IMR-90 (cell line): Measurements from ENCODE around the gene ARNT2. TPM values are rescaled to one million over a fixed set of nuclear protein-coding genes. Genes with fewer than 3 reads are reported as not detected.
A peak's percentile ranks its signal among the peaks of the same experiment; 100 is the strongest.

Experiments
- ATAC-seq: fragments of 200-7000 bp; cut with Tn5 transposase; 2 replicates; pipeline ENCODE4 v1.9.1; 2020; ENCODE audit warnings: low read depth, mild to moderate bottlenecking, moderate library complexity
- BruUV-seq: library from RNA; stranded (reverse); fragments of 400-500 nt; replicated peaks from 2 replicates; lab custom pipeline; 2021; lab: Mats Ljungman, UMichigan
- CTCF ChIA-PET: fragments of 300-600 bp; formaldehyde crosslinking; extraction: SDS; loops from one replicate; lab custom pipeline; 2021; ENCODE audit warnings: antibody characterized with exemption; lab: Yijun Ruan, JAX
- POLR2A ChIA-PET: fragments of 300-600 bp; sonication (Branson Sonifier 250); formaldehyde crosslinking; loops from one replicate; lab custom pipeline; 2022; ENCODE audit warnings: antibody characterized with exemption; ENCODE audit not compliant: unreplicated experiment; lab: Charles Lee
- DNase-seq: peaks from one replicate; pipeline ENCODE4 v3.0.0; 2013
- H2AFZ ChIP-seq: replicated peaks from 2 replicates; pipeline ENCODE3; 2013; ENCODE audit warnings: low read length, mild to moderate bottlenecking; ENCODE audit not compliant: poor library complexity
- H2AK5ac ChIP-seq: 2 replicates; pipeline ENCODE4 v1.6.1; 2013; ENCODE audit warnings: low read depth, low read length, inconsistent platforms
- H2AK9ac ChIP-seq: replicated peaks from 2 replicates; pipeline ENCODE3; 2013; ENCODE audit warnings: mild to moderate bottlenecking, low read depth, low read length, moderate library complexity; ENCODE audit not compliant: poor library complexity
- H2BK120ac ChIP-seq: 2 replicates; pipeline ENCODE4 v1.6.1; 2013; ENCODE audit warnings: low read depth, low read length, inconsistent platforms
- H2BK15ac ChIP-seq: 3 replicates; pipeline ENCODE4 v1.6.1; 2013; ENCODE audit warnings: low read depth, low read length, inconsistent platforms
- H2BK20ac ChIP-seq: 2 replicates; pipeline ENCODE4 v1.6.1; 2013; ENCODE audit warnings: low read depth, mild to moderate bottlenecking, inconsistent platforms, low read length, moderate library complexity
- H2BK5ac ChIP-seq: 2 replicates; pipeline ENCODE4 v1.6.1; 2013; ENCODE audit warnings: mild to moderate bottlenecking, low read depth, low read length, inconsistent platforms; ENCODE audit not compliant: poor library complexity, severe bottlenecking
- H3K14ac ChIP-seq: replicated peaks from 2 replicates; pipeline ENCODE4 v1.6.1; 2013; ENCODE audit warnings: low read depth, low read length, inconsistent platforms
- H3K18ac ChIP-seq: 2 replicates; pipeline ENCODE4 v1.6.1; 2013; ENCODE audit warnings: low read depth, low read length, control low read depth
- H3K23ac ChIP-seq: 2 replicates; pipeline ENCODE4 v1.6.1; 2013; ENCODE audit warnings: low read depth, low read length, inconsistent platforms
- H3K27ac ChIP-seq: 2 replicates; pipeline ENCODE4 v1.5.1; 2013; ENCODE audit warnings: mild to moderate bottlenecking, control low read depth, low read length; ENCODE audit not compliant: insufficient read depth
- H3K27me3 ChIP-seq: 2 replicates; pipeline ENCODE4 v1.6.1; 2013; ENCODE audit warnings: low read length; ENCODE audit not compliant: control insufficient read depth, insufficient read depth
- H3K36me3 ChIP-seq: 2 replicates; pipeline ENCODE4 v1.6.1; 2013; ENCODE audit warnings: low read length, mixed read lengths; ENCODE audit not compliant: control insufficient read depth, insufficient read depth
- H3K4ac ChIP-seq: 2 replicates; pipeline ENCODE4 v1.6.1; 2013; ENCODE audit warnings: low read depth, low read length, inconsistent platforms
- H3K4me1 ChIP-seq: 2 replicates; pipeline ENCODE4 v1.6.1; 2013; ENCODE audit warnings: low read length, mixed read lengths; ENCODE audit not compliant: control insufficient read depth, insufficient read depth
- H3K4me2 ChIP-seq: 2 replicates; pipeline ENCODE4 v1.6.1; 2013; ENCODE audit warnings: low read depth, mild to moderate bottlenecking, control low read depth, low read length, moderate library complexity
- H3K4me3 ChIP-seq: 2 replicates; pipeline ENCODE4 v1.5.1; 2013; ENCODE audit warnings: low read depth, mild to moderate bottlenecking, control low read depth, low read length, moderate library complexity; ENCODE audit not compliant: insufficient read depth
- H3K56ac ChIP-seq: 2 replicates; pipeline ENCODE4 v1.6.1; 2013; ENCODE audit warnings: low read length, inconsistent platforms; ENCODE audit not compliant: insufficient read depth; ENCODE audit errors: extremely low read depth
- H3K79me1 ChIP-seq, 2 experiments: 2 replicates each; pipeline ENCODE4 v1.6.1; 2013; ENCODE audit warnings: low read length in 2 of 2, inconsistent platforms in 1 of 2, low read depth in 1 of 2
- H3K9ac ChIP-seq: 2 replicates; pipeline ENCODE4 v1.6.1; 2013; ENCODE audit warnings: low read depth, low read length, control low read depth
- H3K9me1 ChIP-seq: 2 replicates; pipeline ENCODE4 v1.6.1; 2013; ENCODE audit warnings: low read length, inconsistent platforms; ENCODE audit not compliant: insufficient read depth
- H3K9me3 ChIP-seq: 2 replicates; pipeline ENCODE4 v1.6.1; 2013; ENCODE audit warnings: low read length; ENCODE audit not compliant: control insufficient read depth, insufficient read depth
- H4K20me1 ChIP-seq: 2 replicates; pipeline ENCODE4 v1.6.1; 2013; ENCODE audit warnings: low read length, inconsistent platforms; ENCODE audit not compliant: insufficient read depth
- H4K5ac ChIP-seq: 2 replicates; pipeline ENCODE4 v1.6.1; 2013; ENCODE audit warnings: mild to moderate bottlenecking, low read depth, low read length, control low read depth
- H4K8ac ChIP-seq, 2 experiments: 2 replicates each; pipeline ENCODE4 v1.6.1; 2013; ENCODE audit warnings: low read depth in 2 of 2, low read length in 2 of 2, control low read depth in 1 of 2, inconsistent platforms in 1 of 2
- H4K91ac ChIP-seq: 2 replicates; pipeline ENCODE4 v1.6.1; 2013; ENCODE audit warnings: low read depth, low read length, inconsistent platforms; ENCODE audit not compliant: insufficient read depth
- BHLHE40 ChIP-seq: fragments of 150-350 bp; IDR thresholded peaks from 2 replicates; pipeline ENCODE4 v1.6.1; 2016; ENCODE audit warnings: mild to moderate bottlenecking, low read depth, low read length
- CEBPB ChIP-seq: IDR thresholded peaks from 2 replicates; pipeline ENCODE4 v1.6.1; 2012; ENCODE audit warnings: low read depth, low read length, improper control_type of control experiment
- FOS ChIP-seq: fragments of 150-350 bp; IDR thresholded peaks from 2 replicates; pipeline ENCODE4 v1.6.1; 2016; ENCODE audit warnings: low read depth, low read length
- MXI1 ChIP-seq: IDR thresholded peaks from 2 replicates; pipeline ENCODE4 v1.6.1; 2012; ENCODE audit warnings: low read depth, mild to moderate bottlenecking, low read length, moderate library complexity, borderline replicate concordance
- POLR2A ChIP-seq: IDR thresholded peaks from 2 replicates; pipeline ENCODE4 v1.6.1; 2012; ENCODE audit warnings: mild to moderate bottlenecking, low read depth, low read length
- RAD21 ChIP-seq: IDR thresholded peaks from 2 replicates; pipeline ENCODE4 v1.6.1; 2012; ENCODE audit warnings: low read length, improper control_type of control experiment
- RCOR1 ChIP-seq: IDR thresholded peaks from 2 replicates; pipeline ENCODE4 v1.6.1; 2012; ENCODE audit warnings: mild to moderate bottlenecking, low read length, improper control_type of control experiment; ENCODE audit not compliant: insufficient replicate concordance
- SMC3 ChIP-seq: fragments of 150-350 bp; IDR thresholded peaks from 2 replicates; pipeline ENCODE4 v1.6.1; 2016; ENCODE audit warnings: low read depth, mild to moderate bottlenecking, antibody characterized with exemption, low read length, moderate library complexity
- WGBS, 2 experiments: methylation state at CpG; one replicate each; pipeline versions ENCODE4 v1.1.5 to v1.1.7; 2013; ENCODE audit warnings: missing lambda C conversion rate in 2 of 2; ENCODE audit not compliant: insufficient read length in 1 of 2; ENCODE audit errors: extremely low coverage in 2 of 2; 5-methylcytosine and 5-hydroxymethylcytosine counted together
- dilution Hi-C: fragments of 300-500 bp; cut with HindIII; formaldehyde crosslinking; loops from one replicate; pipeline ENCODE4 v1.14.3; 2018; ENCODE audit warnings: low sequenced_read_pairs; ENCODE audit not compliant: unreplicated experiment
- in situ Hi-C: fragments of 300-500 bp; cut with MboI; formaldehyde crosslinking; loops from 3 replicates; pipeline ENCODE4 v1.14.3; 2019; ENCODE audit warnings: low sequenced_read_pairs, inconsistent platforms, mixed read lengths
- intact Hi-C: fragments of 100-400 bp; cut with micrococcal nuclease; formaldehyde crosslinking; loops from 2 replicates; pipeline ENCODE4 v1.10.0; 2022
- polyA plus RNA-seq, 3 experiments: library from polyadenylated mRNA; depleted of rRNA; stranded (reverse); fragments of >200 nt; gene quantifications; 2 replicates each; pipeline ENCODE4 v1.2.3, GENCODE V29; 2012; ENCODE audit warnings: low replicate concordance in 1 of 3
- total RNA-seq: library from RNA; depleted of rRNA; stranded (reverse); fragments of >200 nt; gene quantifications from 2 replicates; pipeline ENCODE4 v1.2.3, GENCODE V29; 2012
- TF ChIP-seq, protein P1 (sequence below): fragments of 150-350 bp; IDR thresholded peaks from 2 replicates; pipeline ENCODE4 v1.6.1; 2016; ENCODE audit warnings: low read depth, mild to moderate bottlenecking, low read length, moderate library complexity, borderline replicate concordance
- TF ChIP-seq, protein P2 (sequence below): conservative IDR thresholded peaks from 2 replicates; pipeline ENCODE4 v1.5.1; 2012; ENCODE audit warnings: mild to moderate bottlenecking, low read depth, low read length, improper control_type of control experiment

Gene ARNT2
- total and polyA plus RNA-seq, 2 of the 4 experiments (the other 2 are of a cell fraction): 18.2 to 19.0 TPM

- Histone ChIP-seq H3K9me3 (no peaks in the 10 kb centered on the region), H4K91ac (no peak overlapping the region), H3K36me3 (peaks cover 6% of the 10 kb centered on the region), H3K9me1 (peaks cover 14% of the 10 kb centered on the region; the same call in 1 of the 2 replicates), H2BK20ac (no peak overlapping the region; the same call in 1 of the 2 replicates), H2AK5ac (0 out of 2 replicates have a peak overlapping the region, but pooled peaks have one; percentile 22), H3K23ac (0 out of 2 replicates have a peak overlapping the region, but pooled peaks have one; percentile 7), H3K4ac (peak overlapping the region; percentile 30; the same call in 1 of the 2 replicates), H3K4me2 (no peak overlapping the region), H3K18ac (peak overlapping the region; percentile 53; the same call in 1 of the 2 replicates), H2AK9ac (no peak overlapping the region), H4K8ac (no peak overlapping the region), H3K9ac (no peak overlapping the region), H4K5ac (peak overlapping the region; percentile 30), H3K27ac (peak overlapping the region; percentile 14; the same call in 1 of the 2 replicates), H2BK15ac (no peak overlapping the region), H3K4me3 (no peak overlapping the region), H4K20me1 (no peaks in the 10 kb centered on the region), H2AFZ (no peak overlapping the region), H3K56ac (no peak overlapping the region), H3K27me3 (no peaks in the 10 kb centered on the region), H2BK120ac (no peak overlapping the region), H3K4me1 (peaks cover 9% of the 10 kb centered on the region), H3K14ac (peak overlapping the region; percentile 19), H3K79me1 (peaks cover 0 to 29% of the 10 kb centered on the region in 2 experiments), H2BK5ac (no peak overlapping the region)
- DNase-seq (peak; percentile 18), ATAC-seq (no peak; the same call in 1 of the 2 replicates)
- no peak for TF ChIP-seq CEBPB
- TF ChIP-seq BHLHE40: no peak
- TF ChIP-seq FOS: no peak
- TF ChIP-seq RAD21: no peak
- no peak for TF ChIP-seq SMC3
- TF ChIP-seq, protein P1, sequence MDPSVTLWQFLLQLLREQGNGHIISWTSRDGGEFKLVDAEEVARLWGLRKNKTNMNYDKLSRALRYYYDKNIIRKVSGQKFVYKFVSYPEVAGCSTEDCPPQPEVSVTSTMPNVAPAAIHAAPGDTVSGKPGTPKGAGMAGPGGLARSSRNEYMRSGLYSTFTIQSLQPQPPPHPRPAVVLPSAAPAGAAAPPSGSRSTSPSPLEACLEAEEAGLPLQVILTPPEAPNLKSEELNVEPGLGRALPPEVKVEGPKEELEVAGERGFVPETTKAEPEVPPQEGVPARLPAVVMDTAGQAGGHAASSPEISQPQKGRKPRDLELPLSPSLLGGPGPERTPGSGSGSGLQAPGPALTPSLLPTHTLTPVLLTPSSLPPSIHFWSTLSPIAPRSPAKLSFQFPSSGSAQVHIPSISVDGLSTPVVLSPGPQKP: no peak
- TF ChIP-seq MXI1: no peak
- TF ChIP-seq, protein P2, sequence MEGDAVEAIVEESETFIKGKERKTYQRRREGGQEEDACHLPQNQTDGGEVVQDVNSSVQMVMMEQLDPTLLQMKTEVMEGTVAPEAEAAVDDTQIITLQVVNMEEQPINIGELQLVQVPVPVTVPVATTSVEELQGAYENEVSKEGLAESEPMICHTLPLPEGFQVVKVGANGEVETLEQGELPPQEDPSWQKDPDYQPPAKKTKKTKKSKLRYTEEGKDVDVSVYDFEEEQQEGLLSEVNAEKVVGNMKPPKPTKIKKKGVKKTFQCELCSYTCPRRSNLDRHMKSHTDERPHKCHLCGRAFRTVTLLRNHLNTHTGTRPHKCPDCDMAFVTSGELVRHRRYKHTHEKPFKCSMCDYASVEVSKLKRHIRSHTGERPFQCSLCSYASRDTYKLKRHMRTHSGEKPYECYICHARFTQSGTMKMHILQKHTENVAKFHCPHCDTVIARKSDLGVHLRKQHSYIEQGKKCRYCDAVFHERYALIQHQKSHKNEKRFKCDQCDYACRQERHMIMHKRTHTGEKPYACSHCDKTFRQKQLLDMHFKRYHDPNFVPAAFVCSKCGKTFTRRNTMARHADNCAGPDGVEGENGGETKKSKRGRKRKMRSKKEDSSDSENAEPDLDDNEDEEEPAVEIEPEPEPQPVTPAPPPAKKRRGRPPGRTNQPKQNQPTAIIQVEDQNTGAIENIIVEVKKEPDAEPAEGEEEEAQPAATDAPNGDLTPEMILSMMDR: no peak
- no peak for TF ChIP-seq POLR2A
- TF ChIP-seq RCOR1: no peak
- 33% methylated on average over 2 of the region's 2 CpGs; no CpG with 5 or more reads in 1 of the 2 experiments for WGBS, 2 experiments
- no TSS peak for BruUV-seq
- intact Hi-C loops (no loop called here), in situ Hi-C loops (no loop called here), dilution Hi-C loops (no loop called here)
- POLR2A ChIA-PET: no interaction called here
- CTCF ChIA-PET: no interaction called here
Measured at GRCh38 chr15:80523746-80524145, 119.6 kb downstream of the ARNT2 start.
